Measurements from ENCODE around the gene ARHGEF37. TPM values are rescaled to one million over a fixed set of nuclear protein-coding genes. Genes with fewer than 3 reads are reported as not detected.

ARHGEF37 gene
- total and polyA plus RNA-seq, 4 donors = 0.71 to 6.1 (median 2.7) TPM

DNA sequence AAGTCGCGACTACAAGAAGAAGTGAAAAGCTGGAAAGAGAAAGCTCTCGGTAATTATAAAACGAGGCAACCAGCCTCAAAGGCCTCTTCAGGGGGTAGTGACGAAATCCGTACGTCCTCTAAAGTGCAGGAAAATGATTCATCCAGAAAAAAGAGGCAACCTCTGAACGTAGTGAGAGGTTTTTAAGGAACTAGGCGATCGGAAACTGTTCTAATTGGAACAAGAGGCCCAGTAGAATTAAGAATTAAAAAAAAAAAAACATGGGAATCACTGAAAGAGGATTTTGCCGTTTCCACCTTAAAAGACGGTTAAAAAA, 31.1 kb upstream of the ARHGEF37 start:
- H3K27ac ChIP-seq (ENCODE audit: low read depth in 1 of 2, low read length in 2 of 2) = peak overlapping the region; percentile 94 to 95
- WGBS = under 1% methylated on average over 12 of the region's 12 CpGs

DNA sequence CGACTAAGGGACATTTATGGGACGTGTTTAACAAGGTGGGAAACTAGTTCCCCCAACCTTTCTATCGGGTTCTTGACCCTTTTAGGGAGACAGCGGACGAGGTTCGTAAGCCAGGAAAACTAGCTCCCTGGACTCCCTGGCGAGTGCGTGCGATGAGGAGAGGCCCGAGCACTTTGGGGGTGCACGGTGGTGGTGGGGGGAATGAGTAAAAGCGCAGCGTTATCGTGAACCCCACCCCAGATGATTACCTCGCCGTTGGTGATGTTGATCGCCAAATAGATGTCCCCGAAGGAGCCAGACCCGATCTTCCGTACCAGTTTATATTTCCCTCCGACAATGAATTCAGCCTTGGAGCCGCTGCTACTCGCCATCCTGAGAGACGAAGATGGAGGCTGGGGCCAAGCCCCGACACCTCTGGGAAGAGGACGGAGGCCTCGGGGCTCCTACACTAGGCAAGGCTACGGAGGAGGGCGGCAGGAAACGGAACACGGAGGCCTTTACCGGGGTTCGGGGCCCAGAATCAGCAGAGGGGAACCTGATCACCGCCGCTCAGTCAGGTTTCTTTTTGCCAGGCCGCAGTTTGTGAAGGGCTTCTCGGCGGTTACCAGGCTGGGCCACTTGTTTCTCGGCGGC, 30.6 kb upstream of the ARHGEF37 start:
- H3K9ac ChIP-seq (ENCODE audit: low read depth in 1 of 2, low read length in 2 of 2) = peak overlapping the region; percentile 99 to 100
- peak overlapping the region; percentile 71 to 99 (median 96) for H3K4me3 ChIP-seq (ENCODE audit: low read depth in 1 of 3, low read length in 3 of 3)
- peaks cover 5 to 33% (median 17%) of the 10 kb centered on the region in 4 donors for H3K4me1 ChIP-seq (ENCODE audit: control insufficient read depth in 4 of 4, insufficient read depth in 4 of 4, low read length in 3 of 4)
- H3K9me3 ChIP-seq (ENCODE audit: control insufficient read depth in 4 of 4, low read length in 3 of 4) = no peaks in the 10 kb centered on the region
- peak overlapping the region; percentile 94 to 95 for H3K27ac ChIP-seq (ENCODE audit: low read depth in 1 of 2, low read length in 2 of 2)
- under 1% methylated on average over 40 of the region's 40 CpGs for WGBS
- H3K36me3 ChIP-seq (ENCODE audit: control insufficient read depth in 4 of 4, insufficient read depth in 3 of 4, low read depth in 1 of 4, low read length in 3 of 4) = peaks cover 0 to 11% (median under 1%) of the 10 kb centered on the region in 4 donors
- TF ChIP-seq, protein P1, sequence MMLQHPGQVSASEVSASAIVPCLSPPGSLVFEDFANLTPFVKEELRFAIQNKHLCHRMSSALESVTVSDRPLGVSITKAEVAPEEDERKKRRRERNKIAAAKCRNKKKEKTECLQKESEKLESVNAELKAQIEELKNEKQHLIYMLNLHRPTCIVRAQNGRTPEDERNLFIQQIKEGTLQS (IDR thresholded peaks at IDR 0.05) = no peak
- TF ChIP-seq JUND (IDR thresholded peaks at IDR 0.05) = no peak
- no peak for TF ChIP-seq HNF4G (IDR thresholded peaks at IDR 0.05)
- no peak for TF ChIP-seq FOXA1 (IDR thresholded peaks at IDR 0.05)
- TF ChIP-seq, protein P2, sequence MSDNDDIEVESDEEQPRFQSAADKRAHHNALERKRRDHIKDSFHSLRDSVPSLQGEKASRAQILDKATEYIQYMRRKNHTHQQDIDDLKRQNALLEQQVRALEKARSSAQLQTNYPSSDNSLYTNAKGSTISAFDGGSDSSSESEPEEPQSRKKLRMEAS (IDR thresholded peaks at IDR 0.05) = no peak
- TF ChIP-seq RAD21 (IDR thresholded peaks at IDR 0.05) = no peak
- no peak for TF ChIP-seq FOXA2 (IDR thresholded peaks at IDR 0.05)
- TF ChIP-seq, protein P3, sequence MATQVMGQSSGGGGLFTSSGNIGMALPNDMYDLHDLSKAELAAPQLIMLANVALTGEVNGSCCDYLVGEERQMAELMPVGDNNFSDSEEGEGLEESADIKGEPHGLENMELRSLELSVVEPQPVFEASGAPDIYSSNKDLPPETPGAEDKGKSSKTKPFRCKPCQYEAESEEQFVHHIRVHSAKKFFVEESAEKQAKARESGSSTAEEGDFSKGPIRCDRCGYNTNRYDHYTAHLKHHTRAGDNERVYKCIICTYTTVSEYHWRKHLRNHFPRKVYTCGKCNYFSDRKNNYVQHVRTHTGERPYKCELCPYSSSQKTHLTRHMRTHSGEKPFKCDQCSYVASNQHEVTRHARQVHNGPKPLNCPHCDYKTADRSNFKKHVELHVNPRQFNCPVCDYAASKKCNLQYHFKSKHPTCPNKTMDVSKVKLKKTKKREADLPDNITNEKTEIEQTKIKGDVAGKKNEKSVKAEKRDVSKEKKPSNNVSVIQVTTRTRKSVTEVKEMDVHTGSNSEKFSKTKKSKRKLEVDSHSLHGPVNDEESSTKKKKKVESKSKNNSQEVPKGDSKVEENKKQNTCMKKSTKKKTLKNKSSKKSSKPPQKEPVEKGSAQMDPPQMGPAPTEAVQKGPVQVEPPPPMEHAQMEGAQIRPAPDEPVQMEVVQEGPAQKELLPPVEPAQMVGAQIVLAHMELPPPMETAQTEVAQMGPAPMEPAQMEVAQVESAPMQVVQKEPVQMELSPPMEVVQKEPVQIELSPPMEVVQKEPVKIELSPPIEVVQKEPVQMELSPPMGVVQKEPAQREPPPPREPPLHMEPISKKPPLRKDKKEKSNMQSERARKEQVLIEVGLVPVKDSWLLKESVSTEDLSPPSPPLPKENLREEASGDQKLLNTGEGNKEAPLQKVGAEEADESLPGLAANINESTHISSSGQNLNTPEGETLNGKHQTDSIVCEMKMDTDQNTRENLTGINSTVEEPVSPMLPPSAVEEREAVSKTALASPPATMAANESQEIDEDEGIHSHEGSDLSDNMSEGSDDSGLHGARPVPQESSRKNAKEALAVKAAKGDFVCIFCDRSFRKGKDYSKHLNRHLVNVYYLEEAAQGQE (IDR thresholded peaks at IDR 0.05) = no peak
- TF ChIP-seq EGR1 (IDR thresholded peaks at IDR 0.05; ENCODE audit: low read depth in 2 of 2) = no peak
- no peak for TF ChIP-seq HNF4A (conservative IDR thresholded peaks at IDR 0.05)
- TF ChIP-seq, protein P4, sequence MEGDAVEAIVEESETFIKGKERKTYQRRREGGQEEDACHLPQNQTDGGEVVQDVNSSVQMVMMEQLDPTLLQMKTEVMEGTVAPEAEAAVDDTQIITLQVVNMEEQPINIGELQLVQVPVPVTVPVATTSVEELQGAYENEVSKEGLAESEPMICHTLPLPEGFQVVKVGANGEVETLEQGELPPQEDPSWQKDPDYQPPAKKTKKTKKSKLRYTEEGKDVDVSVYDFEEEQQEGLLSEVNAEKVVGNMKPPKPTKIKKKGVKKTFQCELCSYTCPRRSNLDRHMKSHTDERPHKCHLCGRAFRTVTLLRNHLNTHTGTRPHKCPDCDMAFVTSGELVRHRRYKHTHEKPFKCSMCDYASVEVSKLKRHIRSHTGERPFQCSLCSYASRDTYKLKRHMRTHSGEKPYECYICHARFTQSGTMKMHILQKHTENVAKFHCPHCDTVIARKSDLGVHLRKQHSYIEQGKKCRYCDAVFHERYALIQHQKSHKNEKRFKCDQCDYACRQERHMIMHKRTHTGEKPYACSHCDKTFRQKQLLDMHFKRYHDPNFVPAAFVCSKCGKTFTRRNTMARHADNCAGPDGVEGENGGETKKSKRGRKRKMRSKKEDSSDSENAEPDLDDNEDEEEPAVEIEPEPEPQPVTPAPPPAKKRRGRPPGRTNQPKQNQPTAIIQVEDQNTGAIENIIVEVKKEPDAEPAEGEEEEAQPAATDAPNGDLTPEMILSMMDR (IDR thresholded peaks at IDR 0.05; ENCODE audit: low read depth, low read length, missing input control) = no peak
- TF ChIP-seq, protein P5, sequence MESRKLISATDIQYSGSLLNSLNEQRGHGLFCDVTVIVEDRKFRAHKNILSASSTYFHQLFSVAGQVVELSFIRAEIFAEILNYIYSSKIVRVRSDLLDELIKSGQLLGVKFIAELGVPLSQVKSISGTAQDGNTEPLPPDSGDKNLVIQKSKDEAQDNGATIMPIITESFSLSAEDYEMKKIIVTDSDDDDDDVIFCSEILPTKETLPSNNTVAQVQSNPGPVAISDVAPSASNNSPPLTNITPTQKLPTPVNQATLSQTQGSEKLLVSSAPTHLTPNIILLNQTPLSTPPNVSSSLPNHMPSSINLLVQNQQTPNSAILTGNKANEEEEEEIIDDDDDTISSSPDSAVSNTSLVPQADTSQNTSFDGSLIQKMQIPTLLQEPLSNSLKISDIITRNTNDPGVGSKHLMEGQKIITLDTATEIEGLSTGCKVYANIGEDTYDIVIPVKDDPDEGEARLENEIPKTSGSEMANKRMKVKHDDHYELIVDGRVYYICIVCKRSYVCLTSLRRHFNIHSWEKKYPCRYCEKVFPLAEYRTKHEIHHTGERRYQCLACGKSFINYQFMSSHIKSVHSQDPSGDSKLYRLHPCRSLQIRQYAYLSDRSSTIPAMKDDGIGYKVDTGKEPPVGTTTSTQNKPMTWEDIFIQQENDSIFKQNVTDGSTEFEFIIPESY (IDR thresholded peaks at IDR 0.05) = no peak
- TF ChIP-seq SP1 (IDR thresholded peaks at IDR 0.05) = no peak
- TF ChIP-seq RXRA (IDR thresholded peaks at IDR 0.05) = no peak
- TF ChIP-seq TAF1 (conservative IDR thresholded peaks at IDR 0.05) = no peak
- TF ChIP-seq GABPA (IDR thresholded peaks at IDR 0.05 in 1 of 2, conservative IDR thresholded peaks at IDR 0.05 in 1 of 2) = no peak
- TF ChIP-seq YY1 (IDR thresholded peaks at IDR 0.05) = no peak
- no peak for TF ChIP-seq NR2F2 (IDR thresholded peaks at IDR 0.05)
- peak; percentile 64 for DNase-seq (ENCODE audit: low spot score)
- H3K27me3 ChIP-seq (ENCODE audit: control insufficient read depth in 4 of 4, insufficient read depth in 4 of 4, low read length in 3 of 4) = no peaks in the 10 kb centered on the region

More for the DNA sequence above, 31.1 kb upstream of the ARHGEF37 start:
- Histone ChIP-seq H3K9ac (ENCODE audit: low read depth in 1 of 2, low read length in 2 of 2) (peak overlapping the region; percentile 99 to 100), H3K4me1 (ENCODE audit: control insufficient read depth in 4 of 4, insufficient read depth in 4 of 4, low read length in 3 of 4) (peaks cover 5 to 38% (median 20%) of the 10 kb centered on the region in 4 donors), H3K9me3 (ENCODE audit: control insufficient read depth in 4 of 4, low read length in 3 of 4) (no peaks in the 10 kb centered on the region), H3K27me3 (ENCODE audit: control insufficient read depth in 4 of 4, insufficient read depth in 4 of 4, low read length in 3 of 4) (no peaks in the 10 kb centered on the region), H3K4me3 (ENCODE audit: low read depth in 1 of 3, low read length in 3 of 3) (peak overlapping the region; percentile 71 to 99 (median 96)), H3K36me3 (ENCODE audit: control insufficient read depth in 4 of 4, insufficient read depth in 3 of 4, low read depth in 1 of 4, low read length in 3 of 4) (peaks cover 3 to 15% (median 4%) of the 10 kb centered on the region in 4 donors)
- no peak for DNase-seq (ENCODE audit: low spot score)
- no peak for TF ChIP-seq FOXA1 (IDR thresholded peaks at IDR 0.05)
- TF ChIP-seq, protein P5 (IDR thresholded peaks at IDR 0.05) = no peak
- TF ChIP-seq, protein P1 (IDR thresholded peaks at IDR 0.05) = peak; percentile 42

Measured in liver (tissue), 9 donors.